Hematopoietic multipotent progenitor cell treated with erythropoietin and hydrocortisone succinate and interleukin-3 and kit ligand, for 8 days (in vitro differentiated cells): ENCODE data around the gene ACOT7.
"Not testable (repeated sequence)": the region's sequence is repeated elsewhere in the genome, so short reads cannot be mapped to it uniquely, and the experiment has no call there.

Experiments
- DNase-seq: peaks from one replicate; pipeline ENCODE4 v3.0.0-alpha.2; 2015

The ACOT7 gene

DNA sequence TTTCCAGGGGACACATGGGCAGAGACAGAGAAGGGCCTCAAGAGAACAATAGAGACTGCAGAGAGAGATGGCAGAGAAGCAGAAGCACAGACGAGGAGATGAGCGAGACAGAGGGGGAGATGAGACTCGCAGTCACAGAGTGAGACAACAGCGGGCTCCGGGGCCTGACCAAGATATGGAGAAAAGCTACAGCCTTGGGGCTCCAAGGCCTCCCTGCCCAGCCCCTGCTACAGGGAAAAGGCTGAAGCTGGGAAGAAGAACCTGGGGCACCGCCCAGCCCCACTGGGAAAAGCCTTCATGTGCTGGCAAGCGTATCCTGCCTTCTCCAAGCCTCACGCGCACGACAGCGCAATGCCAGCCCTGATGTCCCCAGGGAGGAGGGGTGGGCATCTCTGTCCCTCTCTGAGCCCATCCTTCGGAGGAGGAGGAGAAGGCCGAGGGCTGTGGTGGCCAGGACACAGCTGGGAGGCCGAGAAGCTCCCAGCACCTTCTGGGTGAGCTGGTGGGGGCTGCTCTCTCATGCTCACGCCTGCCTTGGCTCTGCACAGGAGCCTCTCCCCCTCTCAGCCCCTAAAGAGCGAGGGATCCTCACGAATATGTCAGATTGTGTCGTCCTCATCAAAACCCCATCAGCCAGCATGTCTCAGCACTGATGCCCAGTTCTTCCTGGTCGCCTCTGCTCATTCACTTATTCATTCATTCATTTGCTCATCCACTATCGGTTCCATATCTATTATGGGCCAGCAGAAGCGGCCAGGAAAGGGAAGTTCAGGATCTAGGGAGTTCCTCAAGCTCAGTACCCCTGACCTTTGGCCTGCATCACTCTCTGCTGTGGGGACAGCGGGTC lies 56.6 kb downstream of the ACOT7 start:
- no peak for DNase-seq

- no peak for DNase-seq
Measured at GRCh38 chr1:6334261-6334993, 59.1 kb downstream of the ACOT7 start.

DNA sequence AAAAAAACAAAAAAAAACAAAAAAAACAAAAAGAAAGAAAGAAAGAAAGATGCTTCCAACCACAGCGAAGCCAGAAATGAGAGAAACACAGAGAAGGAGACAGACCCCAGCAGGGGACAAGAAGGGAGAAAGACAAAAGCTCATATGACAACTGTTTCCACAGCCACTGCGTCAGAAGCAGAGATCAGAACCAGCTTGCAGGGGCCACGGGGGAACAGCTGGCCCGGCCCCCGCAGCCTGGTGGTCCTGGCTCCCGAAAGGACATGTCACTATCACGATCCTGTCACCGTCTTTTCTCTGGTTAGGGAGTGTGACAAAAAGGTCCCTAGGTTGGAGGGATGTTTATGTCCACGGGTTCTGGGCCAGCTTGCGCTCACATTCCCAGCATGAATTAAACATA lies 60.7 kb downstream of the ACOT7 start:
- no peak for DNase-seq

- DNase-seq: no peak
Measured at GRCh38 chr1:6331543-6332273, 61.9 kb downstream of the ACOT7 start.

DNA sequence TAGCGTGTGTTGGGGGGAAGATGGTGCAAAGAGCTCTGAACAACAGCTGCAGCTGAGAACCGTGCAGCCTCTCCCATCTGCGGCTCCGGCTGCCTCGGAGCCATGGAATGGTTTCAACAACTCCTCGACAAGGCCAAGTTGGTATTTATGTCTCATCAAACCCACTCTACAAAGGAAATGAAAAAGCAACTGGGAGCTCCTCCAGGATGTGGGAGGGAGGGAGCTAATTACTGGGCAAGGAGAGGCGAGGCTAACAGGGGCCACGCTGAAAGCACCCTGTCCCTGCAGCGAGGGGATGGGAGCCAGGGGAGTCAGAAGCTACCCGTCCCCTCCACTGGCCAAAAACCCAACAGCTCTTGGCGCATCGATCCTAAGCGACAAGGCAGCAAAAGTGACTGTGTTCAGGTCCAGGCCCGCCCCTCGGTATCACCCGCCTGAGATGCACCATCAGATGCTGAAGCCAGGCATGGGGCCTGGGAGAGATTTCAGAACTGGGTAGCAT lies 63.1 kb downstream of the ACOT7 start:
- DNase-seq: no peak

DNA sequence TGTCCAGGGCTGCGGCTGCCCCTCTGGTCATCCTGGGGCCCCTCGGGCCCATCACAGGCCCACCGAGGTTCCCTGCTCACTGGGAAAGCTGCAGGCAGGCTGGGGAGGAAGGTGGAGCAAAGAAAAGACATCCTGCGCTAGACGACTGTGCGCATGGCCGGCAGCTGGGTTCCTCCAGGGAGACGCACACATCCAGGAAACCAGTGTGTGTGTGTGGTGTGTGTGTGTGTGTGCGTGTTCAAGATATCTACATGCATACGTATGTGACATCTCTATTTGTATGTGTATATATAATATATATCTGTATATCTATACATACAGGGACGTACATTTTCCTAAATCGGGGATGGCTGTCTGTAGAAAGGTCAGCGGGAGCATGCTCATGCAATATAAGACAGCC lies 63.7 kb downstream of the ACOT7 start:
- DNase-seq: no peak

GRCh38 chr1:6329396-6329795 lies 64.2 kb downstream of the ACOT7 start:
- no peak for DNase-seq

DNA sequence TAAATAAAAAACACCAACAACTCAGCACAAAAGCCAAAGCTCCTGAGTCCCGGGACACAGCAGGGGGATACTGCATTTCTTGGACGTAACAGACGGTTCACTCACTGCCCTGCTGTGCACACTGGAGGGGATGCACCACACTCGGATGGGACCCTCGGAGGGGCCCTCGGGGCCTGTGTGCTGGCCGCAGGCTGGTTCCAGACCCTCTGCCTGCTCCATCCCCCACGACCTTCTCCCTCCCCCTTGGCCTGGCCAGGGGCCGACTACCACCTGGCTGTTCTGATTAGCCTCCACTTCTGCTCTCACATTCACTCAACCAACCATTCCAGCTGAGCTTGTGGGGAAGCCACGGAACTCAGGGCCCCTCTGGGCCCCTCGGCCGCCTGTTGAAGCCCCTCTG lies 64.9 kb downstream of the ACOT7 start:
- DNase-seq: no peak

DNA sequence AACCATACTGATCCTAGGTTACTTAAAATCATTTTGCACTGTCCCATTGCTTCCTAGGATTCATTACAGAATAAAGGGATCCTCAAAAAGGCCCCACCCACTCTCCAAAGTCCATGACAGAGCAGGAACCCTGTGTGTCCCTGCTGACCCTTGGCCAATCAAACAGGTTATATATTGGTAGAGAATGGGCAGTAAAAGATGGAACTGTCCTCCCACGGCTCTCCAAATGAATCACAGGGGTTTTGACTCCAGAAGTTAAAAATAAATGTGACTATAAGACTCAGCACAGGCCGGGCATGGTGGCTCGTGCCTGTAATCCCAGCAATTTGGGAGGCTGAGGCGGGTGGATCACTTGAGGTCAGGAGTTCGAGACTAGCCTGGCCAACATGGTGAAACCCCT lies 65.5 kb downstream of the ACOT7 start:
- no peak for DNase-seq

DNA sequence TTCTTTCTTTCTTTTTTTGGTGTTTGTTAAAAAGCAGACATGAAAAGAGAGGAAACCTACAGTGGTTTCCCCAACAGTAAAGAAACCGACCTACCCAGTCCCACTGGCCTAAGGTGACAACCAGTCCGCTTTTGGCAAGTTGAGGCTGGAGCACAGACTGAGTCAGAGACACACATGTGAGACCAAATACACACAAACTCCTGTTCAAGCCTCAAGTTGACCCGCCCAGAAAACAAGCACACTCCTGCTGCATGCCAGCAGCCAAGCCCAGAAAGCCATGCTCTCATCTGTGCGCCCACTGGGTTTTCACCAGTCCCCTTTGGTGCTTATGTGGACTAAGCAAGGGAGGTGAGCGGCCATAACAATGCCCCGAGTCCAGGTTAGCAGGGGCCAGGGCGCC lies 68.1 kb downstream of the ACOT7 start:
- no peak for DNase-seq

GRCh38 chr1:6322161-6322560 lies 71.4 kb downstream of the ACOT7 start:
- no peak for DNase-seq

DNA sequence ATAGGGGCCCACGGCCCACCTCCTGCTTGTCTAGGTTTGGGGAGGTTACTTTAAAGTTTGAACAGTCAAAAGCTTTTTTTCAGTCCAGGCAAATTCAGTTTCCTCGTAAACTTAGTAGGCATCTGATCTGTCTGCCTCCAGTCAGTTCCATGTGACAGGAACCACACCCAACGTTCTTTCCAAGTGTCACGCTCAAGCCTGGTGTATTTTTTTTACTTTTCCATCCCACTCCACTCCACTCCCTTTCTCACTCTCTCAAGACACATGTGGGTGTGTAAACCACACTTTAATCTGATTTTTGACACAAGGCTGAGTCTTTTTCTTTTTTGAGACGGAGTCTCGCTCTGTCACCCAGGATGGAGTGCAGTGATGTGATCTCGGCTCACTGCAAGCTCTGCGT lies 72.4 kb downstream of the ACOT7 start:
- DNase-seq: peak; percentile 67

GRCh38 chr1:6317098-6317760 lies 76.3 kb downstream of the ACOT7 start:
- DNase-seq: peak; percentile 69

DNA sequence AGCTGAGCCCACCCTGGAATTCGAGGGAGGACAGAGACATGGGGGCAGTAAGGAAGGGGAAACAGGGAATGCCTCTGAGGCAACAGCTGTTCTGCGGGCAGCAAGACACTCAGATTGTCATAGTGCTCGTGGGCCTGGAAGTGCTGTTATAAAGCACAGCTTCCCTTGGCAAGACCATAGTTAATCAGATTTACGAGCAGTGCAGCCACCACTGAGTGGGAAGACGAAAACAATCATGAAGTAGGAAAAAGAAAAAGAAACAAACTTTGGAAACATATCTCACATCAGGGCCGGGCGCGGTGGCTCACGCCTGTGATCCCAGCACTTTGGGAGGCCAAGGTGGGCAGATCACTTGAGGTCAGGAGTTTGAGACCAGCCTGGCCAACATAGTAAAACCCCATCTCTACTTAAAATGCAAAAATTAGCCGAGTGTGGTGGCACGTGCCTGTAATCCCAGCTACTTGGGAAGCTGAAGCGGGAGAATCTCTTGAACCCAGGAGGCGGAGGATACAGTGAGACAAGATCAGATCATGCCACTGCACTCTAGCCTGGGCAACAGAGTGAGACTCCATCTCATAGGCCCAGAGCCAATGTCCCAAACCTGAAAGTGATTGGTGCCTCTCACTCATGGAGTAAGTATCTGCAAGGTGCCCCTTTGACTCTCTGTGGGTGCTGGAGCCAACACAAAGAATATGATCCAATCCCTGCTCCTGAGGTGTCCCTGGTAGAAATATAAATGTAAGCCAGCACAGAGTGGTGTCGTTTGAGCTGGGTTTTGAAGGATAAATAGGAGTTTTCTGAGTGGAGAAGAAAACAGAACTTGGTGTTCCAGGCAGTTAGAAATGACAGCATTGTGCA lies 77.1 kb downstream of the ACOT7 start:
- no peak for DNase-seq

DNA sequence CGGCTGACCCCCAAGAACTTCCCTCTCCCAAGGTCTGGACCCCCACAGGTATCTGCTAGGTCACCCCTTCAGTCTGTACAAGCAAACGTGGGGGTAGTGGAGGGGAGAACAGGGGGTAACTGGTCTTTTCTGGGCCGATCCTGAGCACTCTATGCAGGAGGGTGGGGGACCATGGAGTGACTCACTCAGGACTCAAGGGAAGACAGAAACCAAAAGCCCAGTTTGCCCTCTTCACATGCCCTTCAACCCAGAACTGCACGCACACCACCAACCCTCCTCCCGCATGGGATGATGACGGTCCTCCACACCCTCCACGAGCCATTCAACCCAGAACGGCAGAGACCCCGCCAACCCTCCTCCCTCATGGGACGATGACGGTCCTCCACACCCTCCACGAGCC lies 79.1 kb downstream of the ACOT7 start:
- no peak for DNase-seq

DNA sequence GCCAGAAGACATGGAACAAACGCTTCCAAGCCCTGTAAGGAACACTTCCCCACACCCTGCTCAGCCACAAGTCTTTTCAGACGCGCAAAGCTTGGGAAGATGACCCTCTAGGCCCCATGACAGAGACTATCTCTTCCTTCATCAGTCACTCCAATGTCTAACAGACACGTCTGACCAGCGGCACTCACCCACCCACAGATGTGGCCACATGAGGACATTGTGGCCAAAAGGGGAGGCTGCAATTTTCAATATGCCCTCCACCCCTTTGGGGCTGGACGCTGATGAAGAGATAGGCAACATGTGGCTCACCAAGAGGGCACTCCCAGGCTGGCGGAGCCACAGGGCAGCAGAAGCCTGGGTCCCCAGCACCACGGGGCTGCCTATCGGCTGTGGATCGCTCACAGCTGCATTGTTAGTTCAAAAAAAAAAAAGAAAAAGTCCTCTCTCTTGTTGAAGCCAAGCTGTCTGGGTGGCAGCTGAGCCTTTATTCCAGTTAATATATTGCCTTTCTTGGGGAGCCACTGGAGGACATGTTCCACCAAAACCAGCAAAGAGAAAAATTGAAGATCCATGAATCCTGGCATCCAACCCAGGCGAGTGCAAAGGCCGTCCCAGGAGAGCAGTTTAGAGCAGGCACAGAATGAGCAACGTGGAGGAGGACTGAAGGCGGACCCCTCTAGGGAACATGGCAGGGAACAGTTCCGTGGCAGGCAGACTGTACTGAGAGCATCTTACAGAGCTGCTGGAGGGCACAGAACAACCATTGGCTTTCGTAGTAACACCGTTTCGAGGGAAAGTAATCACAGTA lies 80.0 kb downstream of the ACOT7 start:
- DNase-seq: peak; percentile 73

DNA sequence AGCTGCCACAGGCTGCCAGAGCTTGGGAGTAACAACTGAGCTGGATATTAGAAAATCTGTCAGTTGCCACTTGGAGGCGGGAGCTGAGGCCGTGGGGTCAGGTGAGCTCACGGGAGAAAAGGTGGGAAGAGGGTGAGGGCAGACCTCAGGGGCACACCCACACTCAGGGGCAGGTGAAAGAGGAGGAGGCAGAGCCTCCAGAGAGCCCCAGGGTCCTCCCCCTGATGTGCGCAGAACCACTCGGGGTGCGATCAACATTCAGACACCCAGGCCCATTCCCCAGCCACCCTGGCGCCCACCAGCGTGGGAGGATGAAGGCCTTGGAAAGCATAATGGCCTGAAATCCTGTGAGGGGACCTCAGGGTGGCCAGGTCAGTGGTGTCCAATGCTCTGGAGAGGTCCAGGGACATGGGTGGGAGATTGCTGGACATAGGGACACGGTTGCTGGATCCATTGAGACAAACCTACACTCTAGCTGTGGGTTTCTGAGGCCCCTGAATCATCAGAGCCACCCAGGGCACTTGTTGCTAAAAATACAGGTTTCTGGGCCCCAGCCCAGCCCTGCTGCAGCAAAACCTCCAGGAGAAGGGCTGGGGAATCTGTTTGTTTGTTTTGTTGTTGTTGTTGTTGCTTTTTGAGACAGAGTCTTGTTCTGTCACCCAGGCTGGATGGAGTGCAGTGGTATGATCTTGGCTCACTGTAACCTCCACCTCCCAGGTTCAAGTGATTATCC lies 83.3 kb downstream of the ACOT7 start:
- DNase-seq: no peak

GRCh38 chr1:6309564-6309963 lies 84.0 kb downstream of the ACOT7 start:
- DNase-seq: no peak

- no peak for DNase-seq
Measured at GRCh38 chr1:6308449-6308848, 85.1 kb downstream of the ACOT7 start.

DNA sequence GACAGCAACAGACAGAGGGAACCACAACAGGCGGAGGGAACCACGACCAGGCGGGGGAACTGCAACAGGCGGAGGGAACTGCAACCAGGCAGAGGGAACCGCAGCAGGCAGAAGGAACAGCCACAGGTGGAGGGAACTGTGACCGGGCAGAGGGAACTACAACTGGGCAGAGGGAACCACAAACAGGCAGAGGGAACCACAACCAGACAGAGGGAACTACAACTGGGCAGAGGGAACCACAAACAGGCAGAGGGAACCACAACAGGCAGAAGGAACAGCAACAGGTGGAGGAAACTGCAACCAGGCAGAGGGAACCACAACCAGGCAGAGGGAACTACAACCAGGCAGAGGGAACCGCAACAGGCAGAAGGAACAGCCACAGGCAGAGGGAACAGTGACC lies 85.9 kb downstream of the ACOT7 start:
- DNase-seq: not testable (repeated sequence)
